ENCODE data around the gene ARF3.
A peak's percentile ranks its signal among the peaks of the same experiment; 100 is the strongest.

The ARF3 gene

DNA sequence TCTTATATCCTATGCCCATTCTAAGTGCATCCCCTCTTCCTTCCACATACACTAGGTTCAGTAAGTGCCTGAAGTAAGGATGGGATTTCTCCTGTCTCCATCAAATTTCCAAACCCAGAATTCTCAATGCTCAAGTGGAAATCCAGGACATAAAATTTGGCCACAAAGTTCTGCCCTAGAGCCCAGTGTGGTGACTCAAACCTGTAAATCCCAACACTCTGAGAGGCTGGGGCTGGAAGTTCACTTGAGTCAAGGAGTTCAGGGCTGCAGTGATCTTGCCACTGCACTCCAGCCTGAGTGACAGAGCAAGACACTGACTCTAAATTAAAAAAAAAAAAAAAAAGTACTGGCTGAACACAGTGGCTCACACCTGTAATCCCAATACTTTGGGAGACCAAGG lies 4.5 kb upstream of the ARF3 start:
- no peak for DNase-seq

DNA sequence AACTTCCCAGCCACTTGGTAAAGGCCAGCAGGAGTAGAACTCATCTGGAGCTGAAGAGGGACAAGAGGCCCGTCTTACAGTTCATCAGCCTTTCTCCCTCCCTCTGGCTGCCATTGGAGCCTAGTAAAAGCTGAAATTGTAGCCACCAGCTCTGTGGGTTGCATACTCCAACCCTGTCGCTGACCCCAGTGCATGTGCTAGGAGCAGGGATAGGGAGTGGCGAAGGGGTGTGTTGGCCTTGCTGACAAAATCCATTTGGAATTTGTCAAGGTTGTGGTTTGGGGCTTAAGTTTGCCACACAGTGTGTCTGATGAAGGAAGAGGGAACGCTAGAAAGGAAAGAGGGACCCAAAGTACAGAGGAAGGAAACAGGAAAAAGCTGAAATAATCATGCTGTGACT lies 4.0 kb upstream of the ARF3 start:
- no peak for DNase-seq

GRCh38 chr12:48960834-48961233 lies 3.5 kb upstream of the ARF3 start:
- no peak for DNase-seq

GRCh38 chr12:48958049-48958388 lies 732 bp upstream of the ARF3 start:
- DNase-seq = no peak

DNA sequence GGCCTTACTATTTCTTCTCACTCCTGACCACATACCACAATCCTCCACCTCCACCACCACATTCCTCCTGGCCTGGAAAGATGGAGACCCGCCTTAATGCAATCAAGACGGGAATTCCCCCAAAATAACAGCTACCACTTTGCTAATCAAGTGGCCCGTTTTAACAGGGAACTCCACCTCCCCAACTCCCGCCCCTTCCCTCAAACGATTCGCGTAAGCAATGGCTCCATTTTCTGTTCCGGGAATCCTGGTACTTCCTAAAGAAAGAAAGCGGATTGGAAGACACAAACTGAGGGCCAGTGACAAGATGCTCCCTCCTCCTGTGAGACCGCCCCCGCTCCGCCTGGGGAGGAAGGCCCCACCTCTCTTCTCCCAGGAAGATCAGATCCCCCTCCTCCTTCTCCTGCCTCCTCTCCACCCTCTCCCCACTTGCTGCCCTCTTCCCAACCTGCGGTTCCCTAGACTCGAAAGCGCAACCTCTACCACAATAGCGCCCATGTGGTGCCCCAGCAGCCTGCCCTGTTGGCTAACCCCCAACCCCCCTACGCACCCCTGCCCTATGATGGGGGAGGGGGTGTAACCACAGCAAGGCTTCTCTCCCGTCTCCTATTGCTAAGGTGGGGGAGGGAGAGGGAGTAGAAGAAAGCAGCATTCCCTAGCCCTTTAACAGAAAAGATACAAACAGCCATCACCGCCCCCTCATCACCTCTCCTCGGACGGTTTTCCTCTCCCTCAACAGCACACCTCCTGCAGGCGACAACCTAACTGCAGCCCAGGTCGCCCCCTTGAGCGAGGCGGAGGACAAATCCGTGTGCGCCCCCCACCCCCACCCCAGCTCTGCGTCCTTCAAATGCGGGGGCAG lies 777 bp downstream of the ARF3 start:
- peak; percentile 82 for DNase-seq

GRCh38 chr12:48954841-48955501 lies 2.3 kb downstream of the ARF3 start:
- no peak for DNase-seq

- no peak for DNase-seq
These were observed 3.2 kb downstream of the ARF3 start for GRCh38 chr12:48954061-48954460.

GRCh38 chr12:48952691-48953090 lies 4.6 kb downstream of the ARF3 start:
- DNase-seq = no peak

DNA sequence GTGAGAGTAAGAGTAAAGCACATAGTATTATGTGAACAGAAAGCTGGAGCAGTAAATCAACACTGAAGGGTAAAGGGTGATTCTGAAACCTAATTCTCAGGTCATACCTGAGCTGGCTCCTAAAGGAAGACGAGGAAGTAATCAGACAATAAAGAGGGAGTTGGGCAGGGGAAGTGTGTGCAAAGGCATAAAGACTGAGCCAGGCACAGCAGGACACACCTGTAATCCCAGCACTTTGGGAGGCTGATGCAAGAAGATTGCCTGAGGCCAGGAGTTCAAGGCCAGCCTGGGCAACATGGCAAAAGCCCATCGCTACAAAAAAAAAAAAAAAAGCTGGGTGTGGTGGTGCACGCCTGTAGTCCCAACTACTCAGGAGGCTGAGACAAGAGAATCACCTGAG lies 9.6 kb downstream of the ARF3 start:
- DNase-seq = no peak

GRCh38 chr12:48946943-48947342 lies 10.3 kb downstream of the ARF3 start:
- no peak for DNase-seq

DNA sequence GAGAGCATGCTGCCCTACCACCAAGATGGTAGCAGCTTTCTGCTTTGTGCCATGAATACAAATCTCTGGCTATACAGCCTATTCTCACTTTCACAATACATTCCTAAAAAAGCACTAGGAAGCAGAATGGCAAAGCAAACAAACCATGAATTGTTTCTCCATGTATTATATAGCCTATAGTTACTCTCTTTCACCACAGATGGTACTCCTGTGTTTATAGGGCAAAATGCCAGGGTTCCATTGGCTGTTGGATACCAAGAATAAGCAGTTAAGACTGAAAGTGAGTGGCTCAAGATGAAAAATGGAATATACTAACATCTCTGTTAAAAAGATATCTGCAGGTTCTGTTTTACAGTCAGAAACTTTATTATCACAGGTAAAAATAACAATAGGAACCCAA lies 11.1 kb downstream of the ARF3 start:
- DNase-seq = no peak

- DNase-seq = no peak
These were observed 14.1 kb downstream of the ARF3 start for GRCh38 chr12:48943221-48943620.

DNA sequence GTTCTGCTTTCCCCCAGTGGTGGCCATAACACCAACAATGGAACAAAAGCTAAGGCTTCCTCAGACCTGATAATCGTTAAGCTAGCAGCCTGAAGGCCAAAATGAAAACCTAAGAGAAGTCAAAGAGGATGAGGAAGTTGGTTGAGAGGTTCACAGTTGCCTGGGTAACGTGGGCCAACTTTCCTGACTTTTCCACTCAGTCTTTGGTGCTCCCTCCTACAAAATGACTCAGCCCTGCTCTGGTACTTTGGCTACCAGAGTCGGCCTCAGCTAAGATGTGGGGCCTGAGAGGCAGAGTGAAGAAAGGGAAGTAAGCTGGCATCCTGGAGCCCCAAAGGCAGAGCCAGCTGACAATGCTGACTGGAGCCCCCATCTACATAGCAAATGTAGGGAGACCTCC lies 17.1 kb downstream of the ARF3 start:
- no peak for DNase-seq

- no peak for DNase-seq
These were observed 18.5 kb downstream of the ARF3 start for GRCh38 chr12:48938805-48939204.

- DNase-seq = no peak
These were observed 20.1 kb downstream of the ARF3 start for GRCh38 chr12:48937170-48937569.

DNA sequence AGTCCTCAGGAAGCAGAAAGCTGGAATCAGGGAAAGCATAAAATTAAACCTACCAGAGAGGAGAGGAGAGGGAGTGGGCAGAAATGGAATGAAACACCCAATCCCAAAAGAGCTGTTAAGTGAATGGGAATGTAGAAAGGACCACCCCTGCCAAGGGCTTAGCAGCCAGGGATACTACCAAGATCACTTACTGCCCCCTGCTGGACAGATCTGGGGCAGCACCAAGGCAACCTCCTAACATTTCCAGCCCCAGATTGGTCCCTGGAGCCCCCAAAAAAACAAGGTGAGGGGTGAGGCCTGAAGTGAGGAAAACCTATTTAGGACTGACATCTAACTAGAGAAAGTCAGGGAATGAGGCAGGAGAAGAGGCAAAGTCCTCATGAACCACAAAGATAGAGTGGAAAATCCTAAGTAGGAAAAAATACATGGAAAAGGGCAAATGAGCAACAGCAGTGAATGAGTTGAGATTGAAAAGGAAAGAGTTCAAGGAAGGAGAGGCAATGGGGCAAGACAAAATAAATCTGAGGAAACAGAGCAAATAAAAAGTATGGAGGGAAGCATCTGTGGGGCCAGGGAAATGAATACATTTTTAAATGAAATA lies 20.8 kb downstream of the ARF3 start:
- no peak for DNase-seq

- no peak for DNase-seq
These were observed 23.0 kb downstream of the ARF3 start for GRCh38 chr12:48934312-48934706.

DNA sequence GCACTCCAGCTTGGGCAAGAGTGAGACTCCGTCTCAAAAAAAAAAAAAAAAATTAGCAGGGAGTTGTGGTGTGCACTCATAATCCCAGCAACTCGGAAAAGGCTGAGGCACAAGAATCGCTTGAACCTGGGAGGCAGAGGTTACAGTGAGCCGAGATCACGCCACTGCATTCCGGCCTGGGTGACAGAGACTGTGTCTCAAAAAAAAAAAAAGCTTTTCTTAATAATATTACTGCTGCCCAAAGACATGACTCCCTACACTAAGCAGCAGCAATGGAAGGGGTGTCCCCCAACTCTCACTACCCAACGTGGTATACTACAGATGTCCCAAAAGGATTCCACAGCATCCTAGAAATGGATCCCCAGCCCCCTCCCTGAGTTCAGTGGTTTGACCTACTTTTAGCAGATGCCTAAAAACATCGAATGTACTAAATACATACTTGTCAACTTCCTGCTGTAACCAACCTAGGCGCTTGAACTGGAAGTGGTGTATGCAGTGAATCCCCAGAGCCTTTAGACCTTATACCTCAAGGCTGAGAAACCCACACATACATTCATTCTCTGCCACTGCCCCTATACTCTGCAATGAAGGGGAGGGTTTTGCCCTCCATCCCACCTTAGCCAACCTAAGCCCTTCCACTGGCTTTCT lies 23.5 kb downstream of the ARF3 start:
- no peak for DNase-seq

DNA sequence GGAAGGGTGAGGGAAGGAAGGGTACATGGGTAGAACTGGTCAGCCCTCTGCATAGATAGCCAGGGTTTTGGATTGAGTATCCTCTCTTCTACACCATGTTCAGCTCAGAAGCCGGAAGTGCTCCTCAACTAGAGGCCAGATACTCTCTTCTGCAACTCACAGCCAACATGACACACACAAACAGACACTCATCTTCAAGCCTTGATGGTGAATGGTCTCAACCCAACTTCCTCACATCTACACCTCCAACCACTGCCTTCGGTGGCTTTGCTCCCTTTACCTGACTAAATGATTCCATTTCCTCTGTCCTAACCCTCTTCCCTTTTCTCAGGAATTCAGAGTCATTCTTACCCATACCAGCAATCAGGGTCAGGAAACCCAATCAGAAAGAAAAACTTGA lies 24.4 kb downstream of the ARF3 start:
- no peak for DNase-seq

- DNase-seq = no peak
These were observed 26.8 kb downstream of the ARF3 start for GRCh38 chr12:48930475-48930874.

GRCh38 chr12:48929551-48929950 lies 27.7 kb downstream of the ARF3 start:
- no peak for DNase-seq

DNA sequence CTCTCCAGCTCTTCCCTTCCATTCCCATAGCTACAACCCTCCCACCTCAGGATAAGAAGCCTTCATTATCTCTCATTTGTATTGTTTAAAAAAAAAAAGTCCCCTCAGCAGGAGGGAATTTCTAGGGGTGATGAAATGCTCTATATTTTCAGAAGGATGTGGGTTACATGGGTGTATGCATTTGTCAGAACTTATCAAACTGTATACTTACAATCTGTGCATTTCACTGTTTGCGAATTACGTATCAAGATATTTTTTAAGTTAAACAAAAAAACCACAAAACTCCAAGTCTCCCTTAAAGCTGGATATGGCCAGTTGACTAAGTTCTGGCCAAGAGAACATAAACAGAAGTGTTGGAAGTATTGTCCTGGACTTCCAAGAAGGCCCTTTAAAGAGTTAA lies 30.0 kb downstream of the ARF3 start:
- DNase-seq = no peak

GRCh38 chr12:48925304-48926011 lies 31.8 kb downstream of the ARF3 start, which contains the start of gene FKBP11:
Gene FKBP11, minus strand, starts transcription at chr12:48925492. Its CDS starts 64 bp downstream, at chr12:48925428.
- DNase-seq = no peak

Data from DMS 273 treated with DMSO at 0.1 percent for 48 hours (cell line).